ENCODE data around the gene TMEM108.

DNA sequence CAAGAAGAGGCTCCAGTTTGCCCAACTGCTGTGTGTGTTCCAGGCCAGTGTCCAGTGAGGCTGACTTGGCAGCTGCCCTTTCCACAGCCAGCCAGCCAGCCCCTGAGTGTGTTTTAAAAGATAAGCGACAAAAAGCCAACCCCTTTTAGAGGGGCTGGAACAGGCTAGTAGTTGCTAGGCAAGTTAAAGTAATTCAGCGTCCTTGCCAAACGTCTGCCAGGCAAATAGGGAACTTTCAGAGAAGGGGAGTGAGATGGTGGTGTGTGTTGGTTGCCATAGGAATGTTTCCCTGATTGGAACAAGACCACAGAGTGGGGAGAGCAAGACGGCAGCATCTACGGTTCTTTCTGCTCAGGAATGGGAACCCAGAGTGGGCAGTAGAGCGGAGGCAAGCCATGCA, 86.3 kb downstream of the TMEM108 start:
- TF ChIP-seq, protein P1, sequence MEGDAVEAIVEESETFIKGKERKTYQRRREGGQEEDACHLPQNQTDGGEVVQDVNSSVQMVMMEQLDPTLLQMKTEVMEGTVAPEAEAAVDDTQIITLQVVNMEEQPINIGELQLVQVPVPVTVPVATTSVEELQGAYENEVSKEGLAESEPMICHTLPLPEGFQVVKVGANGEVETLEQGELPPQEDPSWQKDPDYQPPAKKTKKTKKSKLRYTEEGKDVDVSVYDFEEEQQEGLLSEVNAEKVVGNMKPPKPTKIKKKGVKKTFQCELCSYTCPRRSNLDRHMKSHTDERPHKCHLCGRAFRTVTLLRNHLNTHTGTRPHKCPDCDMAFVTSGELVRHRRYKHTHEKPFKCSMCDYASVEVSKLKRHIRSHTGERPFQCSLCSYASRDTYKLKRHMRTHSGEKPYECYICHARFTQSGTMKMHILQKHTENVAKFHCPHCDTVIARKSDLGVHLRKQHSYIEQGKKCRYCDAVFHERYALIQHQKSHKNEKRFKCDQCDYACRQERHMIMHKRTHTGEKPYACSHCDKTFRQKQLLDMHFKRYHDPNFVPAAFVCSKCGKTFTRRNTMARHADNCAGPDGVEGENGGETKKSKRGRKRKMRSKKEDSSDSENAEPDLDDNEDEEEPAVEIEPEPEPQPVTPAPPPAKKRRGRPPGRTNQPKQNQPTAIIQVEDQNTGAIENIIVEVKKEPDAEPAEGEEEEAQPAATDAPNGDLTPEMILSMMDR (IDR thresholded peaks at IDR 0.05), result no peak
- TF ChIP-seq POLR2A (IDR thresholded peaks at IDR 0.05), result no peak
